DOHH2 (cell line): ENCODE data around the gene KCNC1.

ENCODE experiments used
- EZH2phosphoT487 ChIP-seq: fragments of 200-600 bp; sonication (generic); IDR thresholded peaks from 2 replicates; pipeline ENCODE4 v1.6.1; 2017; ENCODE audit warnings: borderline replicate concordance, mild to moderate bottlenecking, antibody characterized with exemption, low read length, moderate library complexity, mixed read lengths
- TF ChIP-seq, protein P1 (sequence below): fragments of 200-600 bp; sonication (generic); IDR thresholded peaks from one replicate; pipeline ENCODE4 v1.5.1; 2014; ENCODE audit warnings: antibody characterized with exemption, mild to moderate bottlenecking, low read depth, low read length; ENCODE audit not compliant: poor library complexity, severe bottlenecking

DNA sequence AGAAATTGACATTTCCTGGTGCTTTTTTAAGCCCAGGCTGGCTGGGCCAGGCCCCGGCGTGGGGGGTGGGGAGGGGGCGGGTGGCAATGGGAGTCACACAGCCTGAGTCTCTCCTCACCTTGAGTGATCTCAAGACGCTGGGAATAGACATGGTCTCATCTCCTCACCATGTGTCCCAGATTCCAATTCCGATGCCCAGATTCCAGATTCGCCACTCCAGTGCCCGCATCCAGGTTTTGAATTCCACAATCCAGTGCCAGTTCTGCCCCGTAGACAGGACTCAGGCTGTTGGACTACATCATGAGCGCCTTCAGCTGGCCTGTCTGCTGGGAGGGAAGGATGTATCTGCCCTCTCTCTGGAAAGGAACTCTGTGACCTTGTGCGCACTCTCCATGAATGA, 19.1 kb downstream of the KCNC1 start:
- TF ChIP-seq, protein P1, sequence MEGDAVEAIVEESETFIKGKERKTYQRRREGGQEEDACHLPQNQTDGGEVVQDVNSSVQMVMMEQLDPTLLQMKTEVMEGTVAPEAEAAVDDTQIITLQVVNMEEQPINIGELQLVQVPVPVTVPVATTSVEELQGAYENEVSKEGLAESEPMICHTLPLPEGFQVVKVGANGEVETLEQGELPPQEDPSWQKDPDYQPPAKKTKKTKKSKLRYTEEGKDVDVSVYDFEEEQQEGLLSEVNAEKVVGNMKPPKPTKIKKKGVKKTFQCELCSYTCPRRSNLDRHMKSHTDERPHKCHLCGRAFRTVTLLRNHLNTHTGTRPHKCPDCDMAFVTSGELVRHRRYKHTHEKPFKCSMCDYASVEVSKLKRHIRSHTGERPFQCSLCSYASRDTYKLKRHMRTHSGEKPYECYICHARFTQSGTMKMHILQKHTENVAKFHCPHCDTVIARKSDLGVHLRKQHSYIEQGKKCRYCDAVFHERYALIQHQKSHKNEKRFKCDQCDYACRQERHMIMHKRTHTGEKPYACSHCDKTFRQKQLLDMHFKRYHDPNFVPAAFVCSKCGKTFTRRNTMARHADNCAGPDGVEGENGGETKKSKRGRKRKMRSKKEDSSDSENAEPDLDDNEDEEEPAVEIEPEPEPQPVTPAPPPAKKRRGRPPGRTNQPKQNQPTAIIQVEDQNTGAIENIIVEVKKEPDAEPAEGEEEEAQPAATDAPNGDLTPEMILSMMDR = no peak
- TF ChIP-seq EZH2phosphoT487 = no peak
